Measurements from ENCODE around the gene MYO19. TPM values are rescaled to one million over a fixed set of nuclear protein-coding genes. Genes with fewer than 3 reads are reported as not detected.

Gene MYO19
- total and polyA plus RNA-seq, 4 donors: 8.7 to 47.2 (median 20.8) TPM

DNA sequence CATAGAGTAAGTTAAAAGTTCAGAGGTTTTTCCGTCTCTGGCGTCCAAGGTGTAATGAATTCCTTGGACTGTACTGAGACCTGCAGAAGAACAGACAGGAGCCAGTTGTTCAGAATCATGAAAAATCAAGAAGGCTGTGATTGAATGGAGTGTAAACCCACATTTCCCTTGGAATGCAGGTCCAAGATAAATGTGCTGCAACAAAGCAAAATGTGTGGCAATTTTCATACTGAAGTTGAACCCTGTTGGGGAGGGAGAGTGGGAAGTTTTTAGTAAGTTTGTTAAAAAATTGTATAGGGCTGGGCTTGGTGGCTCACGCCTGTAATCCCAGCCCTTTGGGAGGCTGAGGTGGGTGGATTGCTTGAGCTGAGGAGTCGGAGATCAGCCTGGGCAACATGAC lies 31.4 kb upstream of the MYO19 start:
- Histone ChIP-seq H3K9me3 (ENCODE audit: control insufficient read depth in 4 of 4, low read length in 3 of 4) (no peaks in the 10 kb centered on the region), H3K27me3 (ENCODE audit: control insufficient read depth in 4 of 4, insufficient read depth in 4 of 4, low read length in 3 of 4) (no peaks in the 10 kb centered on the region), H3K4me1 (ENCODE audit: control insufficient read depth in 4 of 4, insufficient read depth in 4 of 4, low read length in 3 of 4) (no peaks in the 10 kb centered on the region), H3K36me3 (ENCODE audit: control insufficient read depth in 4 of 4, insufficient read depth in 3 of 4, low read depth in 1 of 4, low read length in 3 of 4) (peaks cover 11 to 57% (median 32%) of the 10 kb centered on the region in 4 donors), H3K4me3 (ENCODE audit: low read depth in 1 of 3, low read length in 3 of 3) (no peak overlapping the region), H3K9ac (ENCODE audit: low read depth in 1 of 2, low read length in 2 of 2) (no peak overlapping the region), H3K27ac (ENCODE audit: low read depth in 1 of 2, low read length in 2 of 2) (no peak overlapping the region)
- no peak for DNase-seq (ENCODE audit: low spot score)
- 97% methylated on average over 4 of the region's 4 CpGs for WGBS
- TF ChIP-seq, protein P1, sequence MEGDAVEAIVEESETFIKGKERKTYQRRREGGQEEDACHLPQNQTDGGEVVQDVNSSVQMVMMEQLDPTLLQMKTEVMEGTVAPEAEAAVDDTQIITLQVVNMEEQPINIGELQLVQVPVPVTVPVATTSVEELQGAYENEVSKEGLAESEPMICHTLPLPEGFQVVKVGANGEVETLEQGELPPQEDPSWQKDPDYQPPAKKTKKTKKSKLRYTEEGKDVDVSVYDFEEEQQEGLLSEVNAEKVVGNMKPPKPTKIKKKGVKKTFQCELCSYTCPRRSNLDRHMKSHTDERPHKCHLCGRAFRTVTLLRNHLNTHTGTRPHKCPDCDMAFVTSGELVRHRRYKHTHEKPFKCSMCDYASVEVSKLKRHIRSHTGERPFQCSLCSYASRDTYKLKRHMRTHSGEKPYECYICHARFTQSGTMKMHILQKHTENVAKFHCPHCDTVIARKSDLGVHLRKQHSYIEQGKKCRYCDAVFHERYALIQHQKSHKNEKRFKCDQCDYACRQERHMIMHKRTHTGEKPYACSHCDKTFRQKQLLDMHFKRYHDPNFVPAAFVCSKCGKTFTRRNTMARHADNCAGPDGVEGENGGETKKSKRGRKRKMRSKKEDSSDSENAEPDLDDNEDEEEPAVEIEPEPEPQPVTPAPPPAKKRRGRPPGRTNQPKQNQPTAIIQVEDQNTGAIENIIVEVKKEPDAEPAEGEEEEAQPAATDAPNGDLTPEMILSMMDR (IDR thresholded peaks at IDR 0.05; ENCODE audit: low read depth, low read length, missing input control): no peak
- TF ChIP-seq GABPA (IDR thresholded peaks at IDR 0.05 in 1 of 2, conservative IDR thresholded peaks at IDR 0.05 in 1 of 2): no peak
- TF ChIP-seq EGR1 (IDR thresholded peaks at IDR 0.05; ENCODE audit: low read depth in 2 of 2): no peak
- no peak for TF ChIP-seq HNF4G (IDR thresholded peaks at IDR 0.05)
- TF ChIP-seq TAF1 (conservative IDR thresholded peaks at IDR 0.05): no peak
- no peak for TF ChIP-seq NR2F2 (IDR thresholded peaks at IDR 0.05)
- TF ChIP-seq RAD21 (IDR thresholded peaks at IDR 0.05): no peak
- no peak for TF ChIP-seq FOXA2 (IDR thresholded peaks at IDR 0.05)
- TF ChIP-seq, protein P2, sequence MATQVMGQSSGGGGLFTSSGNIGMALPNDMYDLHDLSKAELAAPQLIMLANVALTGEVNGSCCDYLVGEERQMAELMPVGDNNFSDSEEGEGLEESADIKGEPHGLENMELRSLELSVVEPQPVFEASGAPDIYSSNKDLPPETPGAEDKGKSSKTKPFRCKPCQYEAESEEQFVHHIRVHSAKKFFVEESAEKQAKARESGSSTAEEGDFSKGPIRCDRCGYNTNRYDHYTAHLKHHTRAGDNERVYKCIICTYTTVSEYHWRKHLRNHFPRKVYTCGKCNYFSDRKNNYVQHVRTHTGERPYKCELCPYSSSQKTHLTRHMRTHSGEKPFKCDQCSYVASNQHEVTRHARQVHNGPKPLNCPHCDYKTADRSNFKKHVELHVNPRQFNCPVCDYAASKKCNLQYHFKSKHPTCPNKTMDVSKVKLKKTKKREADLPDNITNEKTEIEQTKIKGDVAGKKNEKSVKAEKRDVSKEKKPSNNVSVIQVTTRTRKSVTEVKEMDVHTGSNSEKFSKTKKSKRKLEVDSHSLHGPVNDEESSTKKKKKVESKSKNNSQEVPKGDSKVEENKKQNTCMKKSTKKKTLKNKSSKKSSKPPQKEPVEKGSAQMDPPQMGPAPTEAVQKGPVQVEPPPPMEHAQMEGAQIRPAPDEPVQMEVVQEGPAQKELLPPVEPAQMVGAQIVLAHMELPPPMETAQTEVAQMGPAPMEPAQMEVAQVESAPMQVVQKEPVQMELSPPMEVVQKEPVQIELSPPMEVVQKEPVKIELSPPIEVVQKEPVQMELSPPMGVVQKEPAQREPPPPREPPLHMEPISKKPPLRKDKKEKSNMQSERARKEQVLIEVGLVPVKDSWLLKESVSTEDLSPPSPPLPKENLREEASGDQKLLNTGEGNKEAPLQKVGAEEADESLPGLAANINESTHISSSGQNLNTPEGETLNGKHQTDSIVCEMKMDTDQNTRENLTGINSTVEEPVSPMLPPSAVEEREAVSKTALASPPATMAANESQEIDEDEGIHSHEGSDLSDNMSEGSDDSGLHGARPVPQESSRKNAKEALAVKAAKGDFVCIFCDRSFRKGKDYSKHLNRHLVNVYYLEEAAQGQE (IDR thresholded peaks at IDR 0.05): no peak
- TF ChIP-seq SP1 (IDR thresholded peaks at IDR 0.05): no peak
- TF ChIP-seq HNF4A (conservative IDR thresholded peaks at IDR 0.05): no peak
- TF ChIP-seq FOXA1 (IDR thresholded peaks at IDR 0.05): no peak
- TF ChIP-seq, protein P3, sequence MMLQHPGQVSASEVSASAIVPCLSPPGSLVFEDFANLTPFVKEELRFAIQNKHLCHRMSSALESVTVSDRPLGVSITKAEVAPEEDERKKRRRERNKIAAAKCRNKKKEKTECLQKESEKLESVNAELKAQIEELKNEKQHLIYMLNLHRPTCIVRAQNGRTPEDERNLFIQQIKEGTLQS (IDR thresholded peaks at IDR 0.05): no peak
- TF ChIP-seq, protein P4, sequence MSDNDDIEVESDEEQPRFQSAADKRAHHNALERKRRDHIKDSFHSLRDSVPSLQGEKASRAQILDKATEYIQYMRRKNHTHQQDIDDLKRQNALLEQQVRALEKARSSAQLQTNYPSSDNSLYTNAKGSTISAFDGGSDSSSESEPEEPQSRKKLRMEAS (IDR thresholded peaks at IDR 0.05): no peak
- TF ChIP-seq RXRA (IDR thresholded peaks at IDR 0.05): no peak
- TF ChIP-seq YY1 (IDR thresholded peaks at IDR 0.05): no peak
- TF ChIP-seq JUND (IDR thresholded peaks at IDR 0.05): no peak
- TF ChIP-seq, protein P5, sequence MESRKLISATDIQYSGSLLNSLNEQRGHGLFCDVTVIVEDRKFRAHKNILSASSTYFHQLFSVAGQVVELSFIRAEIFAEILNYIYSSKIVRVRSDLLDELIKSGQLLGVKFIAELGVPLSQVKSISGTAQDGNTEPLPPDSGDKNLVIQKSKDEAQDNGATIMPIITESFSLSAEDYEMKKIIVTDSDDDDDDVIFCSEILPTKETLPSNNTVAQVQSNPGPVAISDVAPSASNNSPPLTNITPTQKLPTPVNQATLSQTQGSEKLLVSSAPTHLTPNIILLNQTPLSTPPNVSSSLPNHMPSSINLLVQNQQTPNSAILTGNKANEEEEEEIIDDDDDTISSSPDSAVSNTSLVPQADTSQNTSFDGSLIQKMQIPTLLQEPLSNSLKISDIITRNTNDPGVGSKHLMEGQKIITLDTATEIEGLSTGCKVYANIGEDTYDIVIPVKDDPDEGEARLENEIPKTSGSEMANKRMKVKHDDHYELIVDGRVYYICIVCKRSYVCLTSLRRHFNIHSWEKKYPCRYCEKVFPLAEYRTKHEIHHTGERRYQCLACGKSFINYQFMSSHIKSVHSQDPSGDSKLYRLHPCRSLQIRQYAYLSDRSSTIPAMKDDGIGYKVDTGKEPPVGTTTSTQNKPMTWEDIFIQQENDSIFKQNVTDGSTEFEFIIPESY (IDR thresholded peaks at IDR 0.05): no peak
